ENCODE results near the gene MDC1.

MDC1 gene

GRCh38 chr6:30691208-30691847 is 25.8 kb downstream of the MDC1 start:
- DNase-seq = no peak

- DNase-seq = peak; percentile 49
Measured at GRCh38 chr6:30690403-30691207, 26.5 kb downstream of the MDC1 start, which contains the start of gene NRM. NRM (minus strand) TSS chr6:30690984; CDS start chr6:30690974, 10 bp downstream.

- DNase-seq = no peak
Measured at GRCh38 chr6:30689985-30690384, 27.1 kb downstream of the MDC1 start.

- DNase-seq = no peak
Measured at GRCh38 chr6:30689022-30689865, 27.8 kb downstream of the MDC1 start.

GRCh38 chr6:30688569-30688968 is 28.5 kb downstream of the MDC1 start:
- DNase-seq = no peak

GRCh38 chr6:30687659-30688431 is 29.2 kb downstream of the MDC1 start:
- DNase-seq = no peak

- peak; percentile 20 for DNase-seq
Measured at GRCh38 chr6:30686908-30687658, 30.0 kb downstream of the MDC1 start.

- DNase-seq = no peak
Measured at GRCh38 chr6:30686009-30686907, 30.8 kb downstream of the MDC1 start, which contains the start of gene PPP1R18. PPP1R18 (minus strand) TSS chr6:30686645; CDS start chr6:30686018, 627 bp downstream.

GRCh38 chr6:30685157-30686008 is 31.7 kb downstream of the MDC1 start:
- DNase-seq = no peak

GRCh38 chr6:30684386-30685156 is 32.5 kb downstream of the MDC1 start:
- no peak for DNase-seq

GRCh38 chr6:30683980-30684338 is 33.1 kb downstream of the MDC1 start:
- no peak for DNase-seq

GRCh38 chr6:30683183-30683979 is 33.7 kb downstream of the MDC1 start:
- no peak for DNase-seq

- DNase-seq = no peak
Measured at GRCh38 chr6:30682143-30683117, 34.7 kb downstream of the MDC1 start.

- no peak for DNase-seq
Measured at GRCh38 chr6:30681766-30682142, 35.3 kb downstream of the MDC1 start.

GRCh38 chr6:30679765-30680535 is 37.1 kb downstream of the MDC1 start:
- DNase-seq = no peak

All from NCI-H2029 treated with DMSO at 0.1 percent for 48 hours (cell line).